ENCODE data around the gene HACD2.

HACD2 gene

GRCh38 chr3:123444744-123445143 lies 140.1 kb downstream of the HACD2 start:
- ATAC-seq (ENCODE audit: low read depth) (no peak), DNase-seq (ENCODE audit: low spot score) (no peak)
- peaks cover 40% of the 10 kb centered on the region for H3K27me3 ChIP-seq (ENCODE audit: insufficient read depth, poor library complexity, severe bottlenecking)
- no peaks in the 10 kb centered on the region for H3K36me3 ChIP-seq (ENCODE audit: low read depth)
- H3K4me1 ChIP-seq (ENCODE audit: insufficient read depth, poor library complexity, severe bottlenecking): no peaks in the 10 kb centered on the region
- no peaks in the 10 kb centered on the region for H3K9me3 ChIP-seq (ENCODE audit: severe bottlenecking)
- H3K4me3 ChIP-seq (ENCODE audit: severe bottlenecking): no peak overlapping the region
- H3K27ac ChIP-seq (ENCODE audit: poor library complexity, severe bottlenecking): no peak overlapping the region
- TF ChIP-seq CTCF (IDR thresholded peaks at IDR 0.05; ENCODE audit: poor library complexity, severe bottlenecking): no peak

GRCh38 chr3:123444023-123444422 lies 140.8 kb downstream of the HACD2 start:
- H3K9me3 ChIP-seq (ENCODE audit: severe bottlenecking): no peaks in the 10 kb centered on the region
- TF ChIP-seq CTCF (IDR thresholded peaks at IDR 0.05; ENCODE audit: poor library complexity, severe bottlenecking): no peak
- no peak for DNase-seq (ENCODE audit: low spot score)

GRCh38 chr3:123442908-123443307 lies 141.9 kb downstream of the HACD2 start:
- Histone ChIP-seq H3K36me3 (ENCODE audit: low read depth) (no peaks in the 10 kb centered on the region), H3K27ac (ENCODE audit: poor library complexity, severe bottlenecking) (no peak overlapping the region), H3K9me3 (ENCODE audit: severe bottlenecking) (no peaks in the 10 kb centered on the region), H3K4me1 (ENCODE audit: insufficient read depth, poor library complexity, severe bottlenecking) (no peaks in the 10 kb centered on the region), H3K27me3 (ENCODE audit: insufficient read depth, poor library complexity, severe bottlenecking) (peaks cover 25% of the 10 kb centered on the region), H3K4me3 (ENCODE audit: severe bottlenecking) (no peak overlapping the region)
- ATAC-seq (ENCODE audit: low read depth): no peak
- DNase-seq (ENCODE audit: low spot score): no peak
- no peak for TF ChIP-seq CTCF (IDR thresholded peaks at IDR 0.05; ENCODE audit: poor library complexity, severe bottlenecking)

More at GRCh38 chr3:123444023-123444422, 140.8 kb downstream of the HACD2 start:
- H3K4me1 ChIP-seq (ENCODE audit: insufficient read depth, poor library complexity, severe bottlenecking): no peaks in the 10 kb centered on the region
- no peak overlapping the region for H3K4me3 ChIP-seq (ENCODE audit: severe bottlenecking)
- no peaks in the 10 kb centered on the region for H3K36me3 ChIP-seq (ENCODE audit: low read depth)
- H3K27me3 ChIP-seq (ENCODE audit: insufficient read depth, poor library complexity, severe bottlenecking): peaks cover 35% of the 10 kb centered on the region
- no peak for ATAC-seq (ENCODE audit: low read depth)
- no peak overlapping the region for H3K27ac ChIP-seq (ENCODE audit: poor library complexity, severe bottlenecking)

- H3K27me3 ChIP-seq (ENCODE audit: insufficient read depth, poor library complexity, severe bottlenecking): peaks cover 19% of the 10 kb centered on the region
- TF ChIP-seq CTCF (IDR thresholded peaks at IDR 0.05; ENCODE audit: poor library complexity, severe bottlenecking): no peak
- ATAC-seq (ENCODE audit: low read depth) (no peak), DNase-seq (ENCODE audit: low spot score) (no peak)
- no peak overlapping the region for H3K27ac ChIP-seq (ENCODE audit: poor library complexity, severe bottlenecking)
- H3K4me3 ChIP-seq (ENCODE audit: severe bottlenecking): no peak overlapping the region
- H3K36me3 ChIP-seq (ENCODE audit: low read depth): no peaks in the 10 kb centered on the region
- no peaks in the 10 kb centered on the region for H3K9me3 ChIP-seq (ENCODE audit: severe bottlenecking)
- H3K4me1 ChIP-seq (ENCODE audit: insufficient read depth, poor library complexity, severe bottlenecking): no peaks in the 10 kb centered on the region
Observed at GRCh38 chr3:123442125-123442524, 142.7 kb downstream of the HACD2 start.

All from RWPE2 (cell line).